Measurements from ENCODE around the gene RPL18. TPM values are rescaled to one million over a fixed set of nuclear protein-coding genes. Genes with fewer than 3 reads are reported as not detected.

The RPL18 gene
- total RNA-seq, 1 donor from 2014 or later: 1,683 TPM

- H3K4me1 Mint-ChIP-seq (ENCODE audit: unreplicated experiment): no peaks in the 10 kb centered on the region
- no peak for TF ChIP-seq CTCF (IDR thresholded peaks at IDR 0.05; ENCODE audit: unreplicated experiment)
- no peak for DNase-seq (ENCODE audit: low spot score)
- no peaks in the 10 kb centered on the region for H3K9me3 Mint-ChIP-seq (ENCODE audit: unreplicated experiment)
- no peak overlapping the region for H3K27ac Mint-ChIP-seq (ENCODE audit: unreplicated experiment)
- H3K27me3 Mint-ChIP-seq (ENCODE audit: unreplicated experiment): peaks cover under 1% of the 10 kb centered on the region
- H3K36me3 Mint-ChIP-seq (ENCODE audit: low read depth, unreplicated experiment): no peaks in the 10 kb centered on the region
- H3K4me3 Mint-ChIP-seq (ENCODE audit: unreplicated experiment): no peak overlapping the region
Observed at GRCh38 chr19:48603850-48604249, 15.1 kb downstream of the RPL18 start.

- no peak for DNase-seq (ENCODE audit: low spot score)
- no peaks in the 10 kb centered on the region for H3K36me3 Mint-ChIP-seq (ENCODE audit: low read depth, unreplicated experiment)
- H3K4me3 Mint-ChIP-seq (ENCODE audit: unreplicated experiment): no peak overlapping the region
- no peak overlapping the region for H3K27ac Mint-ChIP-seq (ENCODE audit: unreplicated experiment)
- H3K4me1 Mint-ChIP-seq (ENCODE audit: unreplicated experiment): no peaks in the 10 kb centered on the region
- H3K9me3 Mint-ChIP-seq (ENCODE audit: unreplicated experiment): no peaks in the 10 kb centered on the region
- peaks cover 2% of the 10 kb centered on the region for H3K27me3 Mint-ChIP-seq (ENCODE audit: unreplicated experiment)
- TF ChIP-seq CTCF (IDR thresholded peaks at IDR 0.05; ENCODE audit: unreplicated experiment): no peak
Observed at GRCh38 chr19:48603449-48603848, 15.5 kb downstream of the RPL18 start.

DNA sequence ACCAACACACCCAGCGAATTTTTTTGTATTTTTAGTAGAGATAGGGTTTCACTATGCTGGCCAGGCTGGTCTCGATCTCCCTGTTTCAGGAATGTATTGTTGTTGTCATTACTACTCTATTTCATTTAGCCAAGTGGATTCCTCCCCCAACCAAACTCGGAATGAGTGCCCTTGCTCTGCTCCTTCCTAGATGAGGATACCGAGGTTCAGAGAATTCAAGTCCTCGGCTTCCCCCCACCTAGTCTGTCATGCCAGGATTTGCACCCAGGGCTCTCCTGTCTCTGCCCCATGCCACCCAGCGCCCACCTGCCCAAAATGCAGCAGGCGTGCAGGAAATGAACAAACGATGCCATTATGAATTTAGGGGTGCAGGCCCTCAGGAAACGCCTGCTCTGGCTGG is 16.0 kb downstream of the RPL18 start:
- no peak for TF ChIP-seq CTCF (IDR thresholded peaks at IDR 0.05; ENCODE audit: unreplicated experiment)
- no peak overlapping the region for H3K27ac Mint-ChIP-seq (ENCODE audit: unreplicated experiment)
- no peaks in the 10 kb centered on the region for H3K4me1 Mint-ChIP-seq (ENCODE audit: unreplicated experiment)
- H3K27me3 Mint-ChIP-seq (ENCODE audit: unreplicated experiment): peaks cover 2% of the 10 kb centered on the region
- H3K9me3 Mint-ChIP-seq (ENCODE audit: unreplicated experiment): no peaks in the 10 kb centered on the region
- no peak for DNase-seq (ENCODE audit: low spot score)
- no peak overlapping the region for H3K4me3 Mint-ChIP-seq (ENCODE audit: unreplicated experiment)
- no peaks in the 10 kb centered on the region for H3K36me3 Mint-ChIP-seq (ENCODE audit: low read depth, unreplicated experiment)

GRCh38 chr19:48600679-48601417 is 18.1 kb downstream of the RPL18 start:
- no peak for TF ChIP-seq CTCF (IDR thresholded peaks at IDR 0.05; ENCODE audit: unreplicated experiment)
- H3K27ac Mint-ChIP-seq (ENCODE audit: unreplicated experiment): no peak overlapping the region

GRCh38 chr19:48598996-48599700 is 19.8 kb downstream of the RPL18 start:
- TF ChIP-seq CTCF (IDR thresholded peaks at IDR 0.05; ENCODE audit: unreplicated experiment): no peak
- Mint-ChIP-seq H3K4me1 (ENCODE audit: unreplicated experiment) (no peaks in the 10 kb centered on the region), H3K9me3 (ENCODE audit: unreplicated experiment) (no peaks in the 10 kb centered on the region), H3K27me3 (ENCODE audit: unreplicated experiment) (peaks cover 7% of the 10 kb centered on the region), H3K4me3 (ENCODE audit: unreplicated experiment) (no peak overlapping the region), H3K36me3 (ENCODE audit: low read depth, unreplicated experiment) (no peaks in the 10 kb centered on the region), H3K27ac (ENCODE audit: unreplicated experiment) (no peak overlapping the region)
- no peak for DNase-seq (ENCODE audit: low spot score)

More at GRCh38 chr19:48600679-48601417, 18.1 kb downstream of the RPL18 start:
- Mint-ChIP-seq H3K27me3 (ENCODE audit: unreplicated experiment) (peaks cover 5% of the 10 kb centered on the region), H3K4me1 (ENCODE audit: unreplicated experiment) (no peaks in the 10 kb centered on the region), H3K4me3 (ENCODE audit: unreplicated experiment) (no peak overlapping the region), H3K9me3 (ENCODE audit: unreplicated experiment) (no peaks in the 10 kb centered on the region), H3K36me3 (ENCODE audit: low read depth, unreplicated experiment) (no peaks in the 10 kb centered on the region)
- no peak for DNase-seq (ENCODE audit: low spot score)
